Stimulated activated CD8-positive, alpha-beta memory T cell treated with anti-CD3 and anti-CD28 coated beads, Interleukin-7, amount 100 ng/mL, for 48 hours (primary cell): ENCODE measurements around the gene CPNE2.
"Not testable (repeated sequence)": the region's sequence is repeated elsewhere in the genome, so short reads cannot be mapped to it uniquely, and the experiment has no call there.

Experiments
- DNase-seq, 2 donors: peaks; one replicate each; pipeline ENCODE4 v3.0.0-alpha.2; 2020; ENCODE audit warnings: low read depth in 1 of 2; ENCODE audit errors: extremely low read depth in 1 of 2

CPNE2 gene

GRCh38 chr16:57091975-57092785, at the start of gene CPNE2:
Gene CPNE2, plus strand, starts transcription at chr16:57092583. Its CDS starts 18,160 bp downstream, at chr16:57110743.
- DNase-seq: no peak

- no peak for DNase-seq
Measured at GRCh38 chr16:57043248-57043647, 49.1 kb upstream of the CPNE2 start.

- DNase-seq: no peak
Measured at GRCh38 chr16:57044931-57045693, 47.3 kb upstream of the CPNE2 start.

GRCh38 chr16:57045694-57046381, 46.5 kb upstream of the CPNE2 start:
- DNase-seq: no peak

- no peak for DNase-seq
Measured at GRCh38 chr16:57048095-57048494, 44.3 kb upstream of the CPNE2 start.

GRCh38 chr16:57049678-57050077, 42.7 kb upstream of the CPNE2 start:
- no peak for DNase-seq

- no peak for DNase-seq
Measured at GRCh38 chr16:57051696-57052228, 40.6 kb upstream of the CPNE2 start.

GRCh38 chr16:57053206-57053605, 39.2 kb upstream of the CPNE2 start:
- no peak for DNase-seq

GRCh38 chr16:57054338-57054737, 38.0 kb upstream of the CPNE2 start:
- no peak for DNase-seq

- DNase-seq: no peak
Measured at GRCh38 chr16:57054771-57055170, 37.6 kb upstream of the CPNE2 start.

- DNase-seq: no peak
Measured at GRCh38 chr16:57055671-57056070, 36.7 kb upstream of the CPNE2 start.

- DNase-seq: no peak
Measured at GRCh38 chr16:57058291-57058861, 34.0 kb upstream of the CPNE2 start.

GRCh38 chr16:57060323-57061083, 31.9 kb upstream of the CPNE2 start:
- no peak for DNase-seq

GRCh38 chr16:57061084-57061905, 31.1 kb upstream of the CPNE2 start:
- DNase-seq: no peak

GRCh38 chr16:57062329-57062728, 30.1 kb upstream of the CPNE2 start:
- no peak for DNase-seq

- not testable (repeated sequence) for DNase-seq
Measured at GRCh38 chr16:57063189-57063588, 29.2 kb upstream of the CPNE2 start.

- no peak for DNase-seq
Measured at GRCh38 chr16:57064995-57065394, 27.4 kb upstream of the CPNE2 start.

- no peak for DNase-seq
Measured at GRCh38 chr16:57066625-57067024, 25.8 kb upstream of the CPNE2 start.

- no peak for DNase-seq
Measured at GRCh38 chr16:57067347-57067746, 25.0 kb upstream of the CPNE2 start.
